Measurements from ENCODE around the gene CDH1.

DNA sequence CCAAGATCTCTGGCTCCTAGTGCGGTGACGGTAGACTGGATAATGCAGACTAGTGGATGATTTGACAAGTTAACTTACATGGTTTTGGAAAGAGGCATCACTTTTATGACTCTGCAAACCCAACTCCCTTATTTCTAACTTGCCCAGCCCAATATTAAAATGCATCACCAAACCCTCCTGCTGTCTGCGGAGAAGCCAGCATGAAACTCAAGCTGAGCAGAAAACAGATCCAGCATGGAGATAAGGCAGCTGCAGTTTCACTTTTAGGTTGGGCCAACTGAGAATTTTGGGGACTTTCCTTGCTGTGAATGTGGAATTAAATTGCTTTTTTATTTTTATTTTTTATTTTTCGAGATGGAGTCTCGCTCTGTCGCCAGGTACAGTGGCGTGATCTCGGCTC, 27.8 kb downstream of the CDH1 start:
- no peak for TF ChIP-seq POLR2A (IDR thresholded peaks at IDR 0.05)
- TF ChIP-seq, protein P1, sequence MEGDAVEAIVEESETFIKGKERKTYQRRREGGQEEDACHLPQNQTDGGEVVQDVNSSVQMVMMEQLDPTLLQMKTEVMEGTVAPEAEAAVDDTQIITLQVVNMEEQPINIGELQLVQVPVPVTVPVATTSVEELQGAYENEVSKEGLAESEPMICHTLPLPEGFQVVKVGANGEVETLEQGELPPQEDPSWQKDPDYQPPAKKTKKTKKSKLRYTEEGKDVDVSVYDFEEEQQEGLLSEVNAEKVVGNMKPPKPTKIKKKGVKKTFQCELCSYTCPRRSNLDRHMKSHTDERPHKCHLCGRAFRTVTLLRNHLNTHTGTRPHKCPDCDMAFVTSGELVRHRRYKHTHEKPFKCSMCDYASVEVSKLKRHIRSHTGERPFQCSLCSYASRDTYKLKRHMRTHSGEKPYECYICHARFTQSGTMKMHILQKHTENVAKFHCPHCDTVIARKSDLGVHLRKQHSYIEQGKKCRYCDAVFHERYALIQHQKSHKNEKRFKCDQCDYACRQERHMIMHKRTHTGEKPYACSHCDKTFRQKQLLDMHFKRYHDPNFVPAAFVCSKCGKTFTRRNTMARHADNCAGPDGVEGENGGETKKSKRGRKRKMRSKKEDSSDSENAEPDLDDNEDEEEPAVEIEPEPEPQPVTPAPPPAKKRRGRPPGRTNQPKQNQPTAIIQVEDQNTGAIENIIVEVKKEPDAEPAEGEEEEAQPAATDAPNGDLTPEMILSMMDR (IDR thresholded peaks at IDR 0.05), result no peak
- TF ChIP-seq EP300 (IDR thresholded peaks at IDR 0.05), result no peak

Measured in tibial nerve (tissue), 4 donors.